B cell (primary cell): ENCODE results near the gene OSGEPL1. TPM values are rescaled to one million over a fixed set of nuclear protein-coding genes. Genes with fewer than 3 reads are reported as not detected.

Experiments used
- ATAC-seq: fragments of 200-7000 bp; cut with Tn5 transposase; one replicate; pipeline ENCODE4 v1.10.0; 2021; ENCODE audit warnings: low read depth, mild to moderate bottlenecking, moderate number of reproducible peaks, moderate library complexity
- CTCF ChIA-PET: fragments of 350-600 bp; sonication (Branson Sonifier 250); formaldehyde crosslinking; loops from one replicate; lab custom pipeline; 2021; ENCODE audit warnings: antibody characterized with exemption, inconsistent platforms; lab: Charles Lee
- POLR2A ChIA-PET: fragments of 350-600 bp; sonication (Branson Sonifier 250); formaldehyde crosslinking; loops from one replicate; lab custom pipeline; 2021; ENCODE audit warnings: antibody characterized with exemption; lab: Charles Lee
- DNase-seq: peaks from one replicate; pipeline ENCODE4 v3.0.0; 2013
- H2AFZ ChIP-seq: 2 replicates; pipeline ENCODE4 v1.6.1; 2012; ENCODE audit warnings: mild to moderate bottlenecking, low read depth, low read length; ENCODE audit not compliant: insufficient read depth, poor library complexity, severe bottlenecking
- H3K27ac ChIP-seq, 2 donors: 1 replicate in 1 of 2; 2 replicates in 1 of 2; pipeline ENCODE4 v1.5.1; 2012 to 2013; ENCODE audit warnings: low read length in 2 of 2, mild to moderate bottlenecking in 2 of 2, moderate library complexity in 1 of 2
- H3K27me3 ChIP-seq, 4 experiments: fragments of 200-600 bp in 1 of 4; sonication (generic) in 1 of 4; replicated peaks in 1 of 4; 1 replicate in 2 of 4; 2 replicates in 2 of 4; pipeline versions ENCODE4 v1.6.1 to v1.7.0; 2013 to 2016; ENCODE audit warnings: low read length in 3 of 4, mild to moderate bottlenecking in 2 of 4, mixed read lengths in 1 of 4, moderate library complexity in 1 of 4; ENCODE audit not compliant: insufficient read depth in 4 of 4, control insufficient read depth in 3 of 4; ENCODE audit errors: control extremely low read depth in 1 of 4
- H3K36me3 ChIP-seq, 2 experiments: replicated peaks in 1 of 2; 1 replicate in 1 of 2; 2 replicates in 1 of 2; pipeline versions ENCODE4 v1.6.1 to v1.7.1; 2013; ENCODE audit warnings: low read length in 1 of 2; ENCODE audit not compliant: insufficient read depth in 2 of 2, control insufficient read depth in 1 of 2; ENCODE audit errors: control extremely low read depth in 1 of 2, extremely low read depth in 1 of 2
- H3K4me1 ChIP-seq, 2 donors: fragments of 200-600 bp in 1 of 2; sonication (generic) in 1 of 2; 1 replicate in 1 of 2; 2 replicates in 1 of 2; pipeline versions ENCODE4 v1.5.1 to v1.6.1; 2013 to 2017; ENCODE audit warnings: low read length in 2 of 2; ENCODE audit not compliant: control insufficient read depth in 2 of 2, insufficient read depth in 2 of 2
- H3K4me2 ChIP-seq: replicated peaks from 2 replicates; pipeline ENCODE3; 2012; ENCODE audit warnings: mild to moderate bottlenecking, low read depth, low read length; ENCODE audit not compliant: poor library complexity, severe bottlenecking
- H3K4me3 ChIP-seq, 5 experiments: fragments of 200-600 bp in 1 of 5; sonication (generic) in 1 of 5; 1 replicate in 3 of 5; 2 replicates in 2 of 5; pipeline versions ENCODE4 v1.5.1 to v1.7.0; 2011 to 2016; ENCODE audit warnings: low read length in 4 of 5, mild to moderate bottlenecking in 4 of 5, low read depth in 2 of 5, control low read depth in 1 of 5, moderate library complexity in 1 of 5; ENCODE audit not compliant: insufficient read depth in 1 of 5; ENCODE audit errors: control extremely low read depth in 1 of 5, extremely low read depth in 1 of 5
- H3K79me2 ChIP-seq: fragments of 200-600 bp; sonication (generic); one replicate; pipeline ENCODE4 v1.6.0; 2016; ENCODE audit warnings: low read length; ENCODE audit not compliant: control insufficient read depth, insufficient read depth
- H3K9ac ChIP-seq: fragments of 200-600 bp; sonication (generic); 2 replicates; pipeline ENCODE4 v1.6.1; 2017; ENCODE audit warnings: mild to moderate bottlenecking, low read length, moderate library complexity
- H3K9me3 ChIP-seq, 3 donors: one replicate each; pipeline versions ENCODE4 v1.6.1 to v1.7.1; 2013; ENCODE audit warnings: low read length in 2 of 3; ENCODE audit not compliant: control insufficient read depth in 2 of 3, insufficient read depth in 1 of 3; ENCODE audit errors: control extremely low read depth in 1 of 3
- H4K20me1 ChIP-seq: 2 replicates; pipeline ENCODE4 v1.6.0; 2012; ENCODE audit warnings: mild to moderate bottlenecking, low read length; ENCODE audit not compliant: insufficient read depth, control insufficient read depth, poor library complexity, severe bottlenecking
- H3K27ac Mint-ChIP-seq: one replicate; pipeline ENCODE4 v1.8.0; 2021; ENCODE audit warnings: mixed read lengths
- H3K27me3 Mint-ChIP-seq: one replicate; pipeline ENCODE4 v1.8.0; 2021; ENCODE audit warnings: mixed read lengths
- H3K4me1 Mint-ChIP-seq: one replicate; pipeline ENCODE4 v1.8.0; 2021; ENCODE audit warnings: mixed read lengths
- H3K4me3 Mint-ChIP-seq: one replicate; pipeline ENCODE4 v1.8.0; 2021; ENCODE audit warnings: mixed read lengths
- H3K9me3 Mint-ChIP-seq: one replicate; pipeline ENCODE4 v1.8.0; 2022; ENCODE audit warnings: mixed read lengths; ENCODE audit not compliant: insufficient read depth
- CTCF ChIP-seq: fragments of 200-600 bp; IDR thresholded peaks from one replicate; pipeline ENCODE4 v1.8.0; 2022; ENCODE audit warnings: antibody characterized with exemption, mild to moderate bottlenecking
- EZH2 ChIP-seq: IDR thresholded peaks from 2 replicates; pipeline ENCODE4 v1.6.1; 2012; ENCODE audit warnings: borderline replicate concordance, low read depth, mild to moderate bottlenecking, moderate library complexity, low read length; ENCODE audit not compliant: insufficient read depth, poor library complexity, severe bottlenecking
- WGBS: methylation state at CpG from one replicate; pipeline ENCODE4 v1.1.5; 2013; ENCODE audit warnings: missing lambda C conversion rate; ENCODE audit not compliant: insufficient coverage; 5-methylcytosine and 5-hydroxymethylcytosine counted together
- intact Hi-C: fragments of 100-400 bp; cut with micrococcal nuclease; formaldehyde crosslinking; loops from one replicate; pipeline ENCODE4 v1.10.0; 2022
- polyA plus RNA-seq: library from polyadenylated mRNA; depleted of rRNA; stranded (reverse); fragments of >200 nt; gene quantifications from 2 replicates; pipeline ENCODE4 v1.2.3, GENCODE V29; 2012
- total RNA-seq, 2 donors: library from RNA; stranded (reverse); fragments of 120-200 nt in 1 of 2; gene quantifications; 1 replicate in 1 of 2; 2 replicates in 1 of 2; pipeline versions ENCODE4 v1.2.3 to v1.2.4, GENCODE V29; 2013 to 2022

Gene OSGEPL1
- total and polyA plus RNA-seq, 2 donors (not counting 1 experiment from before 2014, with no cell fraction given): 8.3 to 12.6 TPM

- Histone ChIP-seq H3K4me2 (no peak overlapping the region), H3K4me1 (no peaks in the 10 kb centered on the region), H2AFZ (no peak overlapping the region), H3K9ac (no peak overlapping the region), H3K9me3 (no peaks in the 10 kb centered on the region), H3K27ac (no peak overlapping the region), H3K36me3 (peaks cover 0 to 22% of the 10 kb centered on the region in 2 experiments), H4K20me1 (peaks cover 10% of the 10 kb centered on the region), H3K79me2 (peaks cover 30% of the 10 kb centered on the region), H3K27me3 (no peaks in the 10 kb centered on the region), H3K4me3 (no peak overlapping the region)
- ChIA-PET POLR2A (no interaction called here), CTCF (no interaction called here)
- Mint-ChIP-seq H3K27ac (no peak overlapping the region), H3K27me3 (no peaks in the 10 kb centered on the region), H3K9me3 (no peaks in the 10 kb centered on the region), H3K4me1 (no peaks in the 10 kb centered on the region), H3K4me3 (no peak overlapping the region)
- DNase-seq (no peak), ATAC-seq (no peak)
- intact Hi-C loops: loop anchor here (10.0 kb wide), 1 partner anchor 47 kb away; no protein-coding TSS in a partner anchor
- WGBS: 100% methylated on average over 1 of the region's 12 CpGs
- no peak for TF ChIP-seq EZH2
- no peak for TF ChIP-seq CTCF
Observed at GRCh38 chr2:189791338-189792042, 28.9 kb upstream of the OSGEPL1 start.
